ENCODE measurements around the gene CIDEA.

The CIDEA gene

GRCh38 chr18:12324991-12325725, 71.0 kb downstream of the CIDEA start:
- no peak for DNase-seq

- no peak for DNase-seq
Measured at GRCh38 chr18:12325726-12326245, 71.6 kb downstream of the CIDEA start.

- DNase-seq, result no peak
Measured at GRCh38 chr18:12326711-12327460, 72.7 kb downstream of the CIDEA start.

Measured in activated CD4-positive, alpha-beta T cell treated with anti-CD3 and anti-CD28 coated beads, Interleukin-2, Interleukin-6, amounts not matched to agents 100 ng/mL and 50 ng/mL, durations not matched to agents 16 hours and 8 hours (primary cell).